Right atrium auricular region (tissue), 2 donors: Measurements from ENCODE around the gene SURF4. TPM values are rescaled to one million over a fixed set of nuclear protein-coding genes. Genes with fewer than 3 reads are reported as not detected.

Experiments used
- DNase-seq: peaks from one replicate; pipeline ENCODE4 v3.0.0-alpha.2; 2019; ENCODE audit warnings: low spot score
- H3K27ac ChIP-seq, 2 donors: fragments of 200-600 bp; sonication (generic); 1 replicate in 1 of 2; 2 replicates in 1 of 2; pipeline ENCODE4 v1.5.1; 2016 to 2019
- H3K27me3 ChIP-seq, 2 donors: fragments of 200-600 bp; sonication (generic); one replicate each; pipeline versions ENCODE4 v1.5.1 to v1.6.0; 2017 to 2019
- H3K36me3 ChIP-seq: fragments of 200-600 bp; sonication (generic); one replicate; pipeline ENCODE4 v1.5.1; 2016
- H3K4me1 ChIP-seq, 2 donors: fragments of 200-600 bp; sonication (generic); one replicate each; pipeline versions ENCODE4 v1.5.1 to v1.6.0; 2017 to 2019
- H3K4me3 ChIP-seq, 2 donors: fragments of 200-600 bp; sonication (generic); 1 replicate in 1 of 2; 2 replicates in 1 of 2; pipeline ENCODE4 v1.5.1; 2017 to 2019; ENCODE audit warnings: mild to moderate bottlenecking in 1 of 2, moderate library complexity in 1 of 2
- H3K9me3 ChIP-seq, 2 donors: fragments of 200-600 bp; sonication (generic); one replicate each; pipeline ENCODE4 v1.5.1; 2019
- CTCF ChIP-seq, 2 donors: fragments of 200-600 bp; sonication (generic); IDR thresholded peaks; one replicate each; pipeline ENCODE4 v1.5.1; 2019; ENCODE audit warnings: antibody characterized with exemption in 2 of 2
- total RNA-seq, 2 donors: library from RNA; depleted of rRNA; stranded (reverse); fragments of >200 nt; gene quantifications; one replicate each; pipeline ENCODE4 v1.1.0, GENCODE V29; 2016

Gene SURF4
- total RNA-seq, 2 donors from 2014 or later: 96.0 to 124 TPM

DNA sequence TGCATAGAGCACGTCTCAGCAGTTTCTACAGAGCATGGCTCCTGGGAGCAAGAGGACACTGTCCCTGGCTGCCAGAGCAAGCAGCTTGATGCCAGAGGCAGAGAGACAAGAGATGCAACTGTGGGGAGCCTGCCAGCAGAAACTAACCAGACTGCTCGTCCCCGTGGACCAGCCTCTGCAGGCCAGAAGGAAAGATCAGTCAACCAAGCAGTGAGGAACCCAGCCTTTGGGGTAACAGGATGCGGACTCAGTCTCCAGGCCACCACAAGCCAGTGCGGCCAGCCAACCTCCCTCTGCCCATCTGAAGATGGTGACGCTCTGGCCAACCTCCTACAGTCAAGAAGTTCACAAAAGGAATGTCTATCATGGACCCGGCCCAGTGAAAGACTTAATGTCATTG is 3.7 kb downstream of the SURF4 start:
- no peak for TF ChIP-seq CTCF (IDR thresholded peaks at IDR 0.05)
- Histone ChIP-seq H3K27ac (no peak overlapping the region), H3K36me3 (peaks cover 10% of the 10 kb centered on the region), H3K4me3 (no peak overlapping the region), H3K27me3 (no peaks in the 10 kb centered on the region), H3K9me3 (no peaks in the 10 kb centered on the region), H3K4me1 (peaks cover 0 to 78% of the 10 kb centered on the region in 2 donors)
- no peak for DNase-seq

DNA sequence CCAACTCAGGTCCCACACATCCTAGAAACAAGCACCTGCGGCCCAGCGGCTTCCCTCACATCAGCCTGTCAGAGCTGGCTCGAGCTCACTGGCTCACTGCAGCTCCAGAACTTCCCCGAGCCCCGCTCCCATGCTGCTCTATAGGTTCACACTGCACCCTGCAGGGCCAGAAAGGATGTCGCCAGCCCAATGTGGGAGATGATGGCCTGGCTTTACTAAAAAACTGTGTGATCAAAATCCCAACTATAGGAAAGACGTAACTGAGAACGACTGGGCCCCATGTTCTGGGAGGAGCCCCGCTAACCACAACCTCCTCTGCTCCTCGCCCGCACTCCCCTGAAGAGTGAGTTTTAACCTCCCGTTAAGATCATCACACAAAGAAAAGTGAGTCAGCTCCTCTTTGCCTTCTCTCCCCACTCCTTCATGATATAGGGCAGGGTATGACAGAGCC is 4.6 kb downstream of the SURF4 start:
- TF ChIP-seq CTCF (IDR thresholded peaks at IDR 0.05): no peak
- peaks cover 19% of the 10 kb centered on the region for H3K36me3 ChIP-seq
- peaks cover 0 to 71% of the 10 kb centered on the region in 2 donors for H3K4me1 ChIP-seq
- no peak overlapping the region for H3K27ac ChIP-seq
- H3K4me3 ChIP-seq: no peak overlapping the region
- no peaks in the 10 kb centered on the region for H3K27me3 ChIP-seq
- H3K9me3 ChIP-seq: no peaks in the 10 kb centered on the region
- no peak for DNase-seq

GRCh38 chr9:133370685-133371084 is 5.2 kb downstream of the SURF4 start:
- peaks cover 0 to 71% of the 10 kb centered on the region in 2 donors for H3K4me1 ChIP-seq

GRCh38 chr9:133369933-133370332 is 5.9 kb downstream of the SURF4 start:
- H3K27ac ChIP-seq: no peak overlapping the region
- H3K4me1 ChIP-seq: peaks cover 0 to 71% of the 10 kb centered on the region in 2 donors
- no peak for DNase-seq
- no peak for TF ChIP-seq CTCF (IDR thresholded peaks at IDR 0.05)
- no peaks in the 10 kb centered on the region for H3K9me3 ChIP-seq
- no peak overlapping the region for H3K4me3 ChIP-seq
- H3K36me3 ChIP-seq: peaks cover 32% of the 10 kb centered on the region
- H3K27me3 ChIP-seq: no peaks in the 10 kb centered on the region

More at GRCh38 chr9:133370685-133371084, 5.2 kb downstream of the SURF4 start:
- H3K36me3 ChIP-seq: peaks cover 25% of the 10 kb centered on the region
- no peak overlapping the region for H3K27ac ChIP-seq
- no peak for DNase-seq
- TF ChIP-seq CTCF (IDR thresholded peaks at IDR 0.05): no peak
- H3K27me3 ChIP-seq: no peaks in the 10 kb centered on the region
- no peak overlapping the region for H3K4me3 ChIP-seq
- H3K9me3 ChIP-seq: no peaks in the 10 kb centered on the region

- Histone ChIP-seq H3K27ac (no peak overlapping the region), H3K9me3 (no peaks in the 10 kb centered on the region), H3K36me3 (peaks cover 36% of the 10 kb centered on the region), H3K27me3 (no peaks in the 10 kb centered on the region), H3K4me3 (no peak overlapping the region), H3K4me1 (peaks cover 0 to 66% of the 10 kb centered on the region in 2 donors)
- no peak for TF ChIP-seq CTCF (IDR thresholded peaks at IDR 0.05)
- DNase-seq: no peak
These were observed 6.4 kb downstream of the SURF4 start for GRCh38 chr9:133369422-133369821.

- Histone ChIP-seq H3K27me3 (no peaks in the 10 kb centered on the region), H3K4me3 (no peak overlapping the region), H3K9me3 (no peaks in the 10 kb centered on the region), H3K4me1 (peaks cover 0 to 59% of the 10 kb centered on the region in 2 donors), H3K27ac (no peak overlapping the region), H3K36me3 (peaks cover 46% of the 10 kb centered on the region)
- no peak for TF ChIP-seq CTCF (IDR thresholded peaks at IDR 0.05)
- no peak for DNase-seq
These were observed 7.5 kb downstream of the SURF4 start for GRCh38 chr9:133368249-133368881.
